Measurements from ENCODE around the gene SDK2.

The SDK2 gene

DNA sequence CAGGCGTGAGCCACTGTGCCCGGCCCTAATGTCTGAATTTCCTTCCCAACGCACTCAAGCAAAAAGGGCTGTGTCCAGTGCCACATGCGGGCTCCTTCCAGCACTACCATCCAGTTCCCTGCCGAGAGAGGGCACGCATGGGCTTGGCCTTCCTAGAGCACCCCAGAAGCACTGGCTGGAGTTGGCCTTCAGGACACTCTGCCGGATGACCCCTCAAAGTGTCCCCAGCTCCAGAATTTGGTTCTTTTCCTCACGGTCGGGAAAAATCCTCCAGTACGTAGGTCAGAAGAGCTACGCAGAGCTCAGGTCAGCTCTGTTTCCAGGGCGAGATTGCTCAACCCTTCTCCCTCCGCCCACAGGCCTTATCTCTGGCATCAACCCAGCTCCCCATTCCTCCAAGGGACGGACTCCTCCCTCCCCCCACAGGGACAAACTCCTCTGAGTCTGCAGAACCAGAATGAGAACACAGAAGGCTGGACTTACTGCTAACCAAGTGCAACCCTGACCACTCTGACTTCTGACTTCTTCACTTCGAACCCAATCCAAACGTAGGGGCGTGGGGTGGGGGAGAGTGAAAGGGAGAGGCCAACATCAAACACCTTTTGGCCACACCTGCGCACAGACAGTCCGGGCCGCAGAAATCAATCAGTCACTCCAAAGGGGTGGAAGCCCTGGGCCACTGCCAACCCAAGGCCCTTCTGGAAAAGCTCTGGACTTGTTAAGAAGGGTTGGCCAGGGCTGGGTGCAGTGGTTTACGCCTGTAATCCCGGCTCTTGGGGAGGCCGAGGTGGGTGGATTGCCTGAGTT lies 336.0 kb downstream of the SDK2 start:
- Histone ChIP-seq H3K27me3 (ENCODE audit: control insufficient read depth, insufficient read depth, low read length) (no peaks in the 10 kb centered on the region; the same call in 1 of the 2 replicates), H3K27ac (ENCODE audit: low read length) (no peak overlapping the region), H3K9me3 (ENCODE audit: control insufficient read depth, insufficient read depth, low read length) (no peaks in the 10 kb centered on the region), H3K36me3 (ENCODE audit: control insufficient read depth, insufficient read depth, low read length) (no peaks in the 10 kb centered on the region), H3K4me1 (ENCODE audit: control insufficient read depth, insufficient read depth, low read length) (peaks cover 12% of the 10 kb centered on the region; the same call in 1 of the 2 replicates), H3K4me3 (ENCODE audit: low read length) (no peak overlapping the region)
- DNase-seq (ENCODE audit: low read depth, low spot score), result no peak
- no CpG with 5 or more reads among the region's 23 CpGs for WGBS (ENCODE audit: insufficient coverage, insufficient read length)

DNA sequence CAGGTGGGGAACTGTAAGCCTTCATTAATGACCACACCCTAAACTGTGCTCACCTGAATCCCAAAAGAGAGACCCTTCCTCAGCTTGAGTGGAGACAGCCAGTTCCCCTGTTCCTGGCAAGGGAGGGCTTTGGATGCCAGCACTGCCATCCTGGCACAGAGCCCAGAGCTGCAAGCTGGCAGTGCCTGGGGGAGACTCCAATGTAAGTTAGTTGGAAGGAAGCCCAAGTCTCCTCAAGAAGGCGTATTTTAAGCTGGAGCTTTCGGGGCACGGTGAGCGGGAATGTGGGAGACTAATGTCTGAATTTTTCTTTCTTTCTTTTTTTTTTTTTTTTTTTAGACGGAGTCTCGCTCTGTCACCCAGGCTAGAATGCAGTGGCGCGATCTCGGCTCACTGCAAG lies 337.1 kb downstream of the SDK2 start:
- WGBS (ENCODE audit: insufficient coverage, insufficient read length), result no CpG with 5 or more reads among the region's 9 CpGs
- no peaks in the 10 kb centered on the region for H3K9me3 ChIP-seq (ENCODE audit: control insufficient read depth, insufficient read depth, low read length)
- no peaks in the 10 kb centered on the region for H3K36me3 ChIP-seq (ENCODE audit: control insufficient read depth, insufficient read depth, low read length)
- H3K27ac ChIP-seq (ENCODE audit: low read length), result no peak overlapping the region
- H3K27me3 ChIP-seq (ENCODE audit: control insufficient read depth, insufficient read depth, low read length), result no peaks in the 10 kb centered on the region
- no peak overlapping the region for H3K4me3 ChIP-seq (ENCODE audit: low read length)
- H3K4me1 ChIP-seq (ENCODE audit: control insufficient read depth, insufficient read depth, low read length), result peaks cover 10% of the 10 kb centered on the region; the same call in 1 of the 2 replicates
- no peak for DNase-seq (ENCODE audit: low read depth, low spot score)

GRCh38 chr17:73305845-73306836 lies 338.1 kb downstream of the SDK2 start:
- H3K4me1 ChIP-seq (ENCODE audit: control insufficient read depth, insufficient read depth, low read length), result peaks cover 10% of the 10 kb centered on the region; the same call in 1 of the 2 replicates
- no peak overlapping the region for H3K4me3 ChIP-seq (ENCODE audit: low read length)
- no peak for DNase-seq (ENCODE audit: low read depth, low spot score)
- H3K36me3 ChIP-seq (ENCODE audit: control insufficient read depth, insufficient read depth, low read length), result no peaks in the 10 kb centered on the region
- WGBS (ENCODE audit: insufficient coverage, insufficient read length), result no CpG with 5 or more reads among the region's 11 CpGs
- H3K27ac ChIP-seq (ENCODE audit: low read length), result no peak overlapping the region
- no peaks in the 10 kb centered on the region for H3K27me3 ChIP-seq (ENCODE audit: control insufficient read depth, insufficient read depth, low read length)
- no peaks in the 10 kb centered on the region for H3K9me3 ChIP-seq (ENCODE audit: control insufficient read depth, insufficient read depth, low read length)

GRCh38 chr17:73304971-73305812 lies 339.1 kb downstream of the SDK2 start:
- no peaks in the 10 kb centered on the region for H3K36me3 ChIP-seq (ENCODE audit: control insufficient read depth, insufficient read depth, low read length)
- no peak overlapping the region for H3K27ac ChIP-seq (ENCODE audit: low read length)
- H3K27me3 ChIP-seq (ENCODE audit: control insufficient read depth, insufficient read depth, low read length), result no peaks in the 10 kb centered on the region
- DNase-seq (ENCODE audit: low read depth, low spot score), result no peak
- no peak overlapping the region for H3K4me3 ChIP-seq (ENCODE audit: low read length)
- H3K4me1 ChIP-seq (ENCODE audit: control insufficient read depth, insufficient read depth, low read length), result peaks cover 10% of the 10 kb centered on the region; the same call in 1 of the 2 replicates
- WGBS (ENCODE audit: insufficient coverage, insufficient read length), result no CpG with 5 or more reads among the region's 16 CpGs
- no peaks in the 10 kb centered on the region for H3K9me3 ChIP-seq (ENCODE audit: control insufficient read depth, insufficient read depth, low read length)

DNA sequence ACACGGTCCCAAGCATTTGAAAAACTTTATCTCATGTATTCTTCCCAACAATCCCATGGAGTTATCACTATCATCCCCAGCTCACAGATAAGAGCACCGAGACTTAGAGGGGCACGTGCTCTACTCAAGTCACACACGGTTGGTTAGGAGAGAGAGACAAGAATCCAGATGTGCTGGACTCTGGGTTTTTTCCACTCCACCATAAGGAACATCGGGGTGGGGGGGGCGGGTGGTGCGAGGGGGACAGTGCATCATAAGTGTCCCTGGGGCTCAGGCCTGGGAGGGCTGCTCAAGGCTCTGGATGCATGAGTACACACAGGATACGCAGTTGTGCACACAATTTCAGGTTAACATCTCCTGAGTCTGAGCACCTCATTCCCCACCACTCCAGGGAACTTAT lies 339.8 kb downstream of the SDK2 start:
- Histone ChIP-seq H3K4me1 (ENCODE audit: control insufficient read depth, insufficient read depth, low read length) (peaks cover 9% of the 10 kb centered on the region; the same call in 1 of the 2 replicates), H3K36me3 (ENCODE audit: control insufficient read depth, insufficient read depth, low read length) (no peaks in the 10 kb centered on the region), H3K4me3 (ENCODE audit: low read length) (no peak overlapping the region), H3K27me3 (ENCODE audit: control insufficient read depth, insufficient read depth, low read length) (no peaks in the 10 kb centered on the region), H3K9me3 (ENCODE audit: control insufficient read depth, insufficient read depth, low read length) (no peaks in the 10 kb centered on the region), H3K27ac (ENCODE audit: low read length) (no peak overlapping the region)
- no peak for DNase-seq (ENCODE audit: low read depth, low spot score)
- WGBS (ENCODE audit: insufficient coverage, insufficient read length), result no CpG with 5 or more reads among the region's 8 CpGs

DNA sequence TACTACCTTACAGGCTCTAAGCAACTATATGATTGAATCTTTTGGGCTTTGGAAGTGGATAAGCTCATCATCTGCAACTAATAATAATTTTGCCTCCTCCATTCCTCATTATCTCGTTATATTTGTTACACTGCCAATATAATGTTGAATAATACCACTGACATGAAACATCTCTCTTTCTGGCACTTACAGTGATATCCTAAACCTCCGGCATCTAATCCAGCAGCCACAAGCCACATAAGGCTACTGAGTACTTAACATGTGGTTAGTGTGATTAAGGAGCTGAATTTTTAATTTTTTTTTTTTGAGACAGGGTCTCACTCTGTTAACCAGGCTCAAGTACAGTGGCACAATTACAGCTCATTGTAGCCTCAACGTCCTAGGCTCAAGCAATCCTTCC lies 342.1 kb downstream of the SDK2 start:
- H3K27ac ChIP-seq (ENCODE audit: low read length), result no peak overlapping the region
- WGBS (ENCODE audit: insufficient coverage, insufficient read length), result no CpG with 5 or more reads among the region's 3 CpGs

DNA sequence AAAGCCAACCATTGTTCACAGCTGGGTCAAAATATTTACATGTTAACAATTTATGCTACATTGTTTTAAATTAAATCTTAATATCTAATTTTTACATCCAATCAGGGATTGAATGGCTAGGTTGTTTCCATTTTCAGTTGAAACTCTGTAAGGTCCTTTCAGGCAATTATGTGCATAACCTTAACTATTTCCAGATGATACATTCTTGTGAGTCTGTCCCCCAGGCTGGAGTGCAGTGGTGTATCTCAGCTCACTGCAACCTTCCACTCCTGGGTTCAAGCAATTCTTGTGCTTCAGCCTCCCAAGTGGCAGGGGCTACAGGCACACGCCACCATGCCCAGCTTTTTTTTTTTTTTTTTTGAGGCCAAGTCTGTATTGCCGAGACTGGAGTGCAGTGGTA lies 342.9 kb downstream of the SDK2 start:
- Histone ChIP-seq H3K4me3 (ENCODE audit: low read length) (no peak overlapping the region), H3K9me3 (ENCODE audit: control insufficient read depth, insufficient read depth, low read length) (no peaks in the 10 kb centered on the region), H3K4me1 (ENCODE audit: control insufficient read depth, insufficient read depth, low read length) (peaks cover 8% of the 10 kb centered on the region; the same call in 1 of the 2 replicates), H3K27ac (ENCODE audit: low read length) (no peak overlapping the region), H3K27me3 (ENCODE audit: control insufficient read depth, insufficient read depth, low read length) (no peaks in the 10 kb centered on the region), H3K36me3 (ENCODE audit: control insufficient read depth, insufficient read depth, low read length) (no peaks in the 10 kb centered on the region)
- WGBS (ENCODE audit: insufficient coverage, insufficient read length), result no CpG with 5 or more reads among the region's 2 CpGs
- DNase-seq (ENCODE audit: low read depth, low spot score), result no peak

More for the DNA sequence above, 342.1 kb downstream of the SDK2 start:
- Histone ChIP-seq H3K36me3 (ENCODE audit: control insufficient read depth, insufficient read depth, low read length) (no peaks in the 10 kb centered on the region), H3K4me3 (ENCODE audit: low read length) (no peak overlapping the region), H3K4me1 (ENCODE audit: control insufficient read depth, insufficient read depth, low read length) (peaks cover 8% of the 10 kb centered on the region; the same call in 1 of the 2 replicates), H3K9me3 (ENCODE audit: control insufficient read depth, insufficient read depth, low read length) (no peaks in the 10 kb centered on the region), H3K27me3 (ENCODE audit: control insufficient read depth, insufficient read depth, low read length) (no peaks in the 10 kb centered on the region)
- no peak for DNase-seq (ENCODE audit: low read depth, low spot score)

GRCh38 chr17:73300392-73300791 lies 343.9 kb downstream of the SDK2 start:
- Histone ChIP-seq H3K27me3 (ENCODE audit: control insufficient read depth, insufficient read depth, low read length) (no peaks in the 10 kb centered on the region), H3K4me3 (ENCODE audit: low read length) (no peak overlapping the region), H3K9me3 (ENCODE audit: control insufficient read depth, insufficient read depth, low read length) (no peaks in the 10 kb centered on the region), H3K27ac (ENCODE audit: low read length) (no peak overlapping the region), H3K4me1 (ENCODE audit: control insufficient read depth, insufficient read depth, low read length) (peaks cover 6% of the 10 kb centered on the region; the same call in 1 of the 2 replicates), H3K36me3 (ENCODE audit: control insufficient read depth, insufficient read depth, low read length) (no peaks in the 10 kb centered on the region)
- DNase-seq (ENCODE audit: low read depth, low spot score), result no peak
- WGBS (ENCODE audit: insufficient coverage, insufficient read length), result no CpG with 5 or more reads among the region's 3 CpGs

- no peak overlapping the region for H3K4me3 ChIP-seq (ENCODE audit: low read length)
- H3K4me1 ChIP-seq (ENCODE audit: control insufficient read depth, insufficient read depth, low read length), result 0 out of 2 replicates have a peak, but pooled peaks cover 2% of the 10 kb centered on the region
- WGBS (ENCODE audit: insufficient coverage, insufficient read length), result no CpG with 5 or more reads among the region's 15 CpGs
- H3K36me3 ChIP-seq (ENCODE audit: control insufficient read depth, insufficient read depth, low read length), result no peaks in the 10 kb centered on the region
- no peak overlapping the region for H3K27ac ChIP-seq (ENCODE audit: low read length)
- no peak for DNase-seq (ENCODE audit: low read depth, low spot score)
- no peaks in the 10 kb centered on the region for H3K9me3 ChIP-seq (ENCODE audit: control insufficient read depth, insufficient read depth, low read length)
- H3K27me3 ChIP-seq (ENCODE audit: control insufficient read depth, insufficient read depth, low read length), result no peaks in the 10 kb centered on the region
Observed at GRCh38 chr17:73297934-73298861, 346.0 kb downstream of the SDK2 start.
